ENCODE measurements around the gene RBBP6.

GRCh38 chr16:24598777-24599437, 59.5 kb downstream of the RBBP6 start:
- no peak for TF ChIP-seq CTCF (IDR thresholded peaks at IDR 0.05)
- no peak for TF ChIP-seq POLR2A (IDR thresholded peaks at IDR 0.05)

Data from right lobe of liver (tissue), 4 donors.